Activated CD4-positive, alpha-beta memory T cell treated with anti-CD3 and anti-CD28 coated beads, Interleukin-2, amount 10 ng/mL, durations not matched to agents 7 days and 5 days (primary cell): ENCODE data around the gene GSTT4. TPM values are rescaled to one million over a fixed set of nuclear protein-coding genes. Genes with fewer than 3 reads are reported as not detected.
"Not testable (repeated sequence)": the region's sequence is repeated elsewhere in the genome, so short reads cannot be mapped to it uniquely, and the experiment has no call there.

Source experiments
- CTCF ChIA-PET: fragments of 350-600 bp; sonication (Branson Sonifier 250); formaldehyde crosslinking; loops from one replicate; lab custom pipeline; 2021; ENCODE audit warnings: antibody characterized with exemption, inconsistent platforms; lab: Charles Lee
- POLR2A ChIA-PET: fragments of 350-600 bp; sonication (Branson Sonifier 250); formaldehyde crosslinking; loops from one replicate; lab custom pipeline; 2021; ENCODE audit warnings: antibody characterized with exemption; lab: Charles Lee
- DNase-seq: peaks from one replicate; pipeline ENCODE4 v3.0.0-alpha.2; 2020
- H3K27ac Mint-ChIP-seq: one replicate; pipeline ENCODE4 v1.8.0; 2021; ENCODE audit warnings: mild to moderate bottlenecking, mixed read lengths
- H3K27me3 Mint-ChIP-seq: one replicate; pipeline ENCODE4 v1.8.0; 2021; ENCODE audit warnings: mixed read lengths
- H3K36me3 Mint-ChIP-seq: one replicate; pipeline ENCODE4 v1.8.0; 2021; ENCODE audit warnings: low read depth, mixed read lengths
- H3K4me1 Mint-ChIP-seq: one replicate; pipeline ENCODE4 v1.8.0; 2021; ENCODE audit warnings: mixed read lengths
- H3K4me3 Mint-ChIP-seq: one replicate; pipeline ENCODE4 v1.8.0; 2021; ENCODE audit warnings: mild to moderate bottlenecking, mixed read lengths
- H3K9me3 Mint-ChIP-seq: one replicate; pipeline ENCODE4 v1.8.0; 2021; ENCODE audit warnings: mixed read lengths
- total RNA-seq, 2 experiments: library from RNA; stranded (reverse); gene quantifications; one replicate each; pipeline ENCODE4 v1.2.3, GENCODE V29; 2021

GSTT4 gene
- total RNA-seq, 2 experiments from 2014 or later, result not detected

- H3K27me3 Mint-ChIP-seq, H3K27ac Mint-ChIP-seq, H3K4me3 Mint-ChIP-seq, DNase-seq, CTCF ChIA-PET, H3K9me3 Mint-ChIP-seq, POLR2A ChIA-PET: not testable (repeated sequence)
- Mint-ChIP-seq H3K36me3 (peaks cover 26% of the 10 kb centered on the region), H3K4me1 (peaks cover 23% of the 10 kb centered on the region)
Observed at GRCh38 chr22:23974345-23974744, 30.9 kb downstream of the GSTT4 start, which contains the start of gene DDT. DDT (minus strand) TSS chr22:23974441; CDS start chr22:23974414, 27 bp downstream.

GRCh38 chr22:23971927-23972326 lies 33.3 kb downstream of the GSTT4 start:
- H3K9me3 Mint-ChIP-seq, DNase-seq, CTCF ChIA-PET, POLR2A ChIA-PET, H3K27me3 Mint-ChIP-seq, H3K27ac Mint-ChIP-seq: not testable (repeated sequence)
- H3K36me3 Mint-ChIP-seq, result peaks cover 31% of the 10 kb centered on the region
- H3K4me1 Mint-ChIP-seq, result peaks cover 27% of the 10 kb centered on the region
- H3K4me3 Mint-ChIP-seq, result peak overlapping the region; percentile 43

- H3K4me1 Mint-ChIP-seq, result peaks cover 27% of the 10 kb centered on the region
- no peak overlapping the region for H3K27ac Mint-ChIP-seq
- ChIA-PET POLR2A (interaction anchor here (0.7 kb wide), 1 partner anchor 40 kb away, joined by 3 read pairs; the partner anchor contains the start of gene CABIN1), CTCF (no interaction called here)
- peaks cover 31% of the 10 kb centered on the region for H3K36me3 Mint-ChIP-seq
- no peaks in the 10 kb centered on the region for H3K9me3 Mint-ChIP-seq
- DNase-seq, result no peak
- no peak overlapping the region for H3K4me3 Mint-ChIP-seq
- H3K27me3 Mint-ChIP-seq, result no peaks in the 10 kb centered on the region
Observed at GRCh38 chr22:23970816-23971486, 34.3 kb downstream of the GSTT4 start.

- DNase-seq, result no peak
- Mint-ChIP-seq H3K4me3 (no peak overlapping the region), H3K9me3 (no peaks in the 10 kb centered on the region), H3K27me3 (no peaks in the 10 kb centered on the region), H3K4me1 (peaks cover 27% of the 10 kb centered on the region), H3K27ac (no peak overlapping the region), H3K36me3 (peaks cover 31% of the 10 kb centered on the region)
- CTCF ChIA-PET, result no interaction called here
- POLR2A ChIA-PET, result no interaction called here
Observed at GRCh38 chr22:23970201-23970641, 35.0 kb downstream of the GSTT4 start.

GRCh38 chr22:23969071-23969470 lies 36.2 kb downstream of the GSTT4 start:
- H3K4me1 Mint-ChIP-seq, result peaks cover 27% of the 10 kb centered on the region
- CTCF ChIA-PET, result no interaction called here
- no peak overlapping the region for H3K27ac Mint-ChIP-seq
- H3K36me3 Mint-ChIP-seq, result peaks cover 31% of the 10 kb centered on the region
- peak overlapping the region; percentile 6 for H3K4me3 Mint-ChIP-seq
- no peaks in the 10 kb centered on the region for H3K27me3 Mint-ChIP-seq
- DNase-seq, result no peak
- no peaks in the 10 kb centered on the region for H3K9me3 Mint-ChIP-seq
- POLR2A ChIA-PET, result no interaction called here

GRCh38 chr22:23966568-23966967 lies 38.7 kb downstream of the GSTT4 start, which contains the start of gene DDTL:
DDTL (plus strand) TSS chr22:23966888; CDS start chr22:23966915, 27 bp downstream.
- CTCF ChIA-PET, H3K27me3 Mint-ChIP-seq, H3K27ac Mint-ChIP-seq, DNase-seq, H3K4me3 Mint-ChIP-seq, H3K9me3 Mint-ChIP-seq, POLR2A ChIA-PET: not testable (repeated sequence)
- H3K36me3 Mint-ChIP-seq, result peaks cover 27% of the 10 kb centered on the region
- peaks cover 24% of the 10 kb centered on the region for H3K4me1 Mint-ChIP-seq

- H3K36me3 Mint-ChIP-seq, result peaks cover 22% of the 10 kb centered on the region
- H3K9me3 Mint-ChIP-seq, DNase-seq, CTCF ChIA-PET, H3K4me3 Mint-ChIP-seq, POLR2A ChIA-PET, H3K27me3 Mint-ChIP-seq, H3K27ac Mint-ChIP-seq: not testable (repeated sequence)
- peaks cover 19% of the 10 kb centered on the region for H3K4me1 Mint-ChIP-seq
Observed at GRCh38 chr22:23966094-23966493, 39.2 kb downstream of the GSTT4 start.

GRCh38 chr22:23961084-23961771 lies 44.0 kb downstream of the GSTT4 start, which contains the start of gene GSTT2B:
GSTT2B (minus strand) TSS chr22:23961195; CDS start chr22:23961131, 64 bp downstream.
- H3K27ac Mint-ChIP-seq, H3K27me3 Mint-ChIP-seq, H3K9me3 Mint-ChIP-seq, POLR2A ChIA-PET, DNase-seq, CTCF ChIA-PET, H3K4me3 Mint-ChIP-seq, H3K4me1 Mint-ChIP-seq, H3K36me3 Mint-ChIP-seq: not testable (repeated sequence)

GRCh38 chr22:23956301-23956900 lies 48.9 kb downstream of the GSTT4 start:
- H3K9me3 Mint-ChIP-seq, H3K27me3 Mint-ChIP-seq, H3K4me1 Mint-ChIP-seq, POLR2A ChIA-PET, H3K4me3 Mint-ChIP-seq, H3K36me3 Mint-ChIP-seq, H3K27ac Mint-ChIP-seq: not testable (repeated sequence)
- DNase-seq, result peak; percentile 81
- CTCF ChIA-PET, result interaction anchor here (0.6 to 0.8 kb wide), 2 partner anchors 92 to 219 kb away, joined by 3 read pairs; no protein-coding TSS in a partner anchor

GRCh38 chr22:23955886-23956285 lies 49.4 kb downstream of the GSTT4 start:
- H3K27me3 Mint-ChIP-seq, DNase-seq, H3K4me3 Mint-ChIP-seq, H3K27ac Mint-ChIP-seq, H3K4me1 Mint-ChIP-seq, H3K36me3 Mint-ChIP-seq, POLR2A ChIA-PET, H3K9me3 Mint-ChIP-seq: not testable (repeated sequence)
- CTCF ChIA-PET, result interaction anchor here (0.6 to 0.8 kb wide), 2 partner anchors 92 to 219 kb away, joined by 3 read pairs; no protein-coding TSS in a partner anchor

- CTCF ChIA-PET, H3K9me3 Mint-ChIP-seq, H3K27ac Mint-ChIP-seq, POLR2A ChIA-PET, H3K4me1 Mint-ChIP-seq, H3K4me3 Mint-ChIP-seq, DNase-seq, H3K27me3 Mint-ChIP-seq, H3K36me3 Mint-ChIP-seq: not testable (repeated sequence)
Observed at GRCh38 chr22:23954991-23955305, 50.3 kb downstream of the GSTT4 start.

GRCh38 chr22:23954193-23954990 lies 50.9 kb downstream of the GSTT4 start:
- H3K36me3 Mint-ChIP-seq, H3K4me3 Mint-ChIP-seq, H3K27me3 Mint-ChIP-seq, DNase-seq, CTCF ChIA-PET, H3K27ac Mint-ChIP-seq, POLR2A ChIA-PET, H3K9me3 Mint-ChIP-seq, H3K4me1 Mint-ChIP-seq: not testable (repeated sequence)

- H3K4me1 Mint-ChIP-seq, DNase-seq, POLR2A ChIA-PET, H3K27me3 Mint-ChIP-seq, H3K4me3 Mint-ChIP-seq, CTCF ChIA-PET, H3K27ac Mint-ChIP-seq, H3K9me3 Mint-ChIP-seq, H3K36me3 Mint-ChIP-seq: not testable (repeated sequence)
Observed at GRCh38 chr22:23953485-23953884, 51.8 kb downstream of the GSTT4 start.
